Effector CD8-positive, alpha-beta T cell (primary cell): Measurements from ENCODE around the gene SYNPO2.
"Not testable (repeated sequence)": the region's sequence is repeated elsewhere in the genome, so short reads cannot be mapped to it uniquely, and the experiment has no call there.

Experiments
- DNase-seq: peaks from one replicate; lab custom pipeline; 2025; lab: John Stamatoyannopoulos, UW

SYNPO2 gene

DNA sequence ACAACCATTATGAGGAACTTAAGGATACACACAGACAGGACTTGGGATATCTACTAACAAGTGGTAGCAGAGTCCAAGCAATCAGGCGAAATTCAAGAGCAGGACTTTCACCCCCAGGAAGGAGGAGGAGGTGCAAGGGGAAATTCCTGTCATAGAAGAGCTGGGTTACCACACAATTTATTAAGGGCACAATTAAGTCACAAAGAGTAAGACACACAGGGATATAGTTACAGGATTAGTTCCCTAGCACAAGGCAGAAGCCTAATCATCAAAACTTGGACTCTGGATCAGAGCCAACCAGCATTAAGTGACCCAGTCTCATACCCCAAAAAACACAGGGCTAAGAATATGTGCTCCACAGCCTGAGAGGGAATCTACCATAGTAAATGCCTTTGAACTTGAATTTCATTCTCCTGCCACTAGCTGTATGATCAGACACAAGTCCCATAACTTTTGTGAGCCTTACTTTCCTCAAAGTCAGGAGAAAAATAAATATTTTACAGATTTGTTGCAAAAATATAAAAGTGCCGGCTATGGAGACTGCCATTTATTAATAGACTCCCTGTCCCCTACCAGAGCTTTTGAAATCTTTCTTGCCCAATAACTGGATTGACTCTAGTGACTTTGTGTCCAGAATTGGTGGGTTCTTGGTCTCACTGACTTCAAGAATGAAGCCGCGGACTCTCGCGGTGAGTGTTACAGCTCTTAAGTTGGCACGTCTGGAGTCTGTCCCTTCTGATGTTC lies 87.0 kb downstream of the SYNPO2 start:
- DNase-seq = no peak

- DNase-seq = not testable (repeated sequence)
These were observed 87.5 kb downstream of the SYNPO2 start for GRCh38 chr4:118976193-118976560.

DNA sequence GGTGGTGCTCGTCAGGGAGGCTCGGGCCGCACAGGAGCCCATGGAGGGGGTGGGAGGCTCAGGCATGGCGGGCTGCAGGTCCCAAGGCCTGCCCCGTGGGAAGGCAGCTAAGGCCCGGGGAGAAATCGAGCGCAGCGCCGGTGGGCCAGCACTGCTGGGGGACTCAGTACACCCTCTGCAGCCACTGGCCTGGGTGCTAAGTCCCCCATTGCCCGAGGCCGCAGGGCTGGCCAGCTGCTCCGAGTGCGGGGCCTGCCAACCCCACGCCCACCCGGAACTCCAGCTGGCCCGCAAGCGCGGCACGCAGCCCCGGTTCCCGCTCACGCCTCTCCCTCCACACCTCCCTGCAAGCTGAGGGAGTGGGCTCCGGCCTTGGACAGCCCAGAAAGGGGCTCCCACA lies 88.4 kb downstream of the SYNPO2 start:
- DNase-seq = not testable (repeated sequence)

GRCh38 chr4:118979712-118980111 lies 91.1 kb downstream of the SYNPO2 start:
- DNase-seq = no peak

DNA sequence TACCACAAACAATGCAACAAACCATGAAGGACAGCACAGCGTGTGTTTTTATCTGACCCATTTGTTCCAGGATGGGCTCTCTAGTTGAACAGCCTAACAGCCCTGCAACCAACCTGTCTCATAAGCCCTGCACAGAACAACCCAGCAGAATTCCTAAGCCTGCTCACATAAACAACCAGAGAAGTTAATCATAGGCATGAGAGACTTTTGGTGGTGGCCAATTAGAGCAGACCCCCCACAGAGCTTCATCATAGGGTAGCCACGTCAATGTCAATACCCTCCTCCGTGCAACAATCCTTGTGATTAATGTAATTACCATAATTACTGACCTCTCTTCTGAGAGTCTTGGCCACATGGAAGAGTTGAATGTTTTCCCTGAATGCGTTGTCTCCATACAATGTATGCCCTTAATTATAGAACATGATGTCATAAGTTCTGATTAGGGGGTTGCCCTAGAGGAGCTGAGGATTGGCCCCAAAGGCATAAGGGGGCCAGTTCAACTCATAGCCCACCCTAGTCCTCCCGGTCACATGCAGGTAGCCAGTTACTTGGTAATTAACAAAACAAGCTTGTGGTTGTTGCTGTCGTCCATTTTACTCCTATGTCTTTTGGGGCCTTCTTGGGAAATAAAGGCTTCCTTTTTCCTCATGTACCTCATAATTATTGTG lies 92.7 kb downstream of the SYNPO2 start:
- DNase-seq = no peak

DNA sequence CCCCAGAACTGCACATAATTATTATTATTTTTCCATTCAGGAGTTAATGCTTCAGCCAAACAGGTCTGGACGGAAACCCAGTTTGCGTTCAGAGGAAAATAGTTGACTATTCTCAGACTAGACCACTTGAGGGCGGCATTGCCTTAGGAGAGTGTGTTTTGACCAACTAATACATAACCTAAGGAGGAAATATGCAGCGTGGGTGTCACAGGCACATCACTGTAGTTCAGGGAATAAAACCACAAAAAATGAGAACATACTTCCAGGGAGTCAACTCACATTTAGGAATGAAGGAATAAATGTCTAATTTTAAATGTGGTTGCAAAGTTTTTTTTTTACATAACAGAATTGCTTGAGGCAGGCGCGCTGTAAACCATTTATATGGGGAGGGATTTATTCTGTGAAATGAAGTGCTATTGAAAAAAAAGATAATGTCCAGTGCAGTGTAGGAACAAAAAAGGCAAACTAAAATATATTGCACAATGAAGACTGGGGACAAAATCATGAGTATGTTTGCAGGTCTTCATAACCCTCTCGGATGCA lies 93.3 kb downstream of the SYNPO2 start:
- peak; percentile 24 for DNase-seq

- no peak for DNase-seq
These were observed 94.6 kb downstream of the SYNPO2 start for GRCh38 chr4:118983293-118983692.

GRCh38 chr4:118983831-118984230 lies 95.2 kb downstream of the SYNPO2 start:
- no peak for DNase-seq

GRCh38 chr4:118985170-118986000 lies 96.7 kb downstream of the SYNPO2 start:
- DNase-seq = no peak

GRCh38 chr4:118987959-118988634 lies 99.4 kb downstream of the SYNPO2 start:
- DNase-seq = no peak

DNA sequence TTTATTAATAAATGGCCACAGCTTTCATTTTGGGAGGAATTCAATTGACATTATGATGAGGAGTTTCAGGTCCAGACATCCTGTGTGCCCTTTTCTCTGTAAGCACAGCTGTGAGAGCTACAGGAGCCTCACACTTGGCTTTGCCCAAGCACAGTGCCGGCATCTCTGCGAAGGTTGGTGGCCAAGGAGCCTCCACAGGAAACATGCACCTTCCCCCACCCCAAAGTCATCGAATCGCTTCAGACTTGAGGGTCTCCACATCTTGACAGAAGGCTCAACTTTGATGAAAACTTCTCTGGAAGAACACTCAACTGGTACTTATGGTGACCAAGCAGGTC lies 100.0 kb downstream of the SYNPO2 start:
- no peak for DNase-seq

DNA sequence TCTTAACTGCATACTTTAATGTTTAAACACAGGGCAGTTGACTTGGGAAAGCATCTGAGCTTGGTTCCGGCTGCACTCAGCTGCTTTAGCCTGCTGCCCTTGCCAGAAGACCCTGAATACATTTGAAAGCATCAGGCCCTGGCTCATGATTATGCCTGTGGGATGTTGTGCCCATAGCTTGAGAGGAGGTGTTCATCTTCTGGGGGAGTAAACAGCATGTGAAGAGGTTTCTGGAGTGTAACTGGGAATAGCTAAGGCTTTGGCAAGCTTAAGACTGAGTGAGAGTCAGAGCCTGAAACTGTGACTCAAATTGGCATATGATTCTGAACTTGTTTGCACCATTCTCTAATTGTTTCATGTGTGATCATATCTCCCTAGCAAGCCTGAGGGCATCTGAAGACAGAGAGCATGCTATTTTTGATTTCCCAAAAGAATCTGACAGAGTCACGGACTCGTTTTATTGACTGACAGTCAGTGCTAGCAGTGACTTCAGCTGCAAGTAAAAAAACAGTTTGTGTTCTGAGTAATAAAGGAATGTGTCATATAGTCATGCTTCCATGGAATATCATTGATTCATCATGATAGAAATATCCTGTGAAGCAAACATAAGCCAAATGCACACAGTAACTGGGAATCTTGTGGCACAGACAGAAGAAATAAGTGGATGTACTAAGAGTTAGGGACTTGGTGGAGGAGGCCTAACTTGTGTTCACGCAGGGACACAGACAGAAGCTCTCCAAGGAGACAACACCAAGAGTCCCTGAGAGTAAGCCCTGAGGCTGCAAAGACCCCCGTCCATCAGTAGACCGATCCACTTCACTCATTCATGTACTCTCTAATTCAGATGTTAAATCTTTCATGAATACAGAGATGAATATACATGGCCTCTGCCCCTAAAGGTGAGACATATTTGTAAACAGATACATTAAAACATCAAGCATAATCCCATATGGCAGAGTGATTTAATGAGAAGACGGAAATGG lies 100.7 kb downstream of the SYNPO2 start:
- no peak for DNase-seq

DNA sequence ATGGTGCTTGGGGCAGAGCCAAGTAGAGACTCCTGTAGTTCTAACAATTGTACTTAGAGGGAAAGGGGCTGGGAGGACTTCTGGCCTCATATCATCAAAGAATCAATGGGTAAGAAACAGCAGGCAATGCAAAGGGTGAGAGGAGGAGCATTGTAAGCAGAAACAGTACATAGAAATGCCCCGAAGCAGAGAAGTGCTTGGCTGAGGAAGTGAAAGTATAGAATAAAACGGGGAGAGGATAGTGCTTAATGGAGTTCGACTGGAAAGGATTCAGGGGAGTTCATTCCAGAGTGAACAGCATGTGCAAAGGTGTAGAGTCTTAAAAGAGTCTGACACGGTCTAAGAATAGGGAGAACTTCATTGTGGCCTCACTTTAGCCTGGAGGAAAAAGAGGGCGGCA lies 103.0 kb downstream of the SYNPO2 start:
- DNase-seq = no peak

GRCh38 chr4:118992149-118992548 lies 103.5 kb downstream of the SYNPO2 start:
- no peak for DNase-seq

DNA sequence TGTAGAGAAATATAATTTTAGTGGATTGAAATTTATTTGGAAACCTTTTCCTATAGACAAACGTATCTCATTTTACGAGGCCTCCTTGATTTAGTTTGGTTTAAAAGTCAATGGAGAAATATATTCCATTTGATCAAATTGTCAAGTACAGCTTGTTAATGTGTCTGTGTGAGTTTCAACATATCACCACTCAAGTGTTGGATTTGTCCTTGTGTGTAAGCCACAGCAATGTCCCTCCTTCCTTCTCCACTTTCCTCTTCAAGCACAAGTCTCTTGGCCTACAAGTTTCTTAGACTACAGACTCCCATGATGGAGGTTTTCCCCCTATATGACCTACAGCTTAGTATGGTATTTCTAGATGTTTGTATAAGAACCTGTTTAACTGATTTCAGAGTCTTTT lies 104.7 kb downstream of the SYNPO2 start:
- no peak for DNase-seq

- no peak for DNase-seq
These were observed 105.4 kb downstream of the SYNPO2 start for GRCh38 chr4:118994030-118994429.

- DNase-seq = no peak
These were observed 107.2 kb downstream of the SYNPO2 start for GRCh38 chr4:118995693-118996391.

DNA sequence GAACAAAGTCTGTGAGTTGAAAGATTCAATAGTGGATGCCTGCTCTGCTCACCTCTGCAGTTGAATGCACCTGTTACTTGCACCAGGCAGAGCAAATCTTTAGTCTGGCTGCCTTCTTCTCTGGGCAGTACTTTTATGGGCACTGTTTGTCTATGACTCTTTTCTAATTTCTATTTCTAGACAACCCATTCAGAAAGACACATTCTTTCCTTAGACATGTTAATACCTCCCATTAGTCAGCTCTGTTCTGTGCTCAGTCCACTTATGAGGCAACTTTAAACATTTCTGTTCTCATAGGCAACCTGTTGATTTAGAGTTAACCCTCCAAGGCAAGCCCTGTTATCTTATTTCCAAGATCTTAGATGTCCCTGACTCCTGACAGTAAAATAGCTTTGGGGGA lies 108.9 kb downstream of the SYNPO2 start:
- DNase-seq = no peak

- DNase-seq = no peak
These were observed 111.3 kb downstream of the SYNPO2 start for GRCh38 chr4:118999919-119000318.

DNA sequence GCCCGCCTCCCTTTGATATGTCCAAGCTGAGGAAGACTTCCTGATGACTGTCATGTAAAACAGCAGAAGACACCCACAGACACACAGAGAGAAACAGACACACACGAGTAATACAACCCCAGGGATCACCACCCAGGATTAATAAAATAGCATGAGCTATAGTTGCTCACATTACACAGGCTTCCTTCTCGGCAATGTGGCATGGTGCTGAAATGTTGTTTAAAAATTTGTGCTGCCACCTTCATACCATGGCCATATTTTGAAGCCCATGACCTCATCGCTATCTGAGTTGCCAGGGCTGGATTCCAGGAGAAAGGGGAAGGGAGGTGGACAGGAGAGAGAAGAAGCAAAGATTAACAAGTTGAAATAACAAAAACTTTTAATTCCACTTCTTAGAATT lies 111.7 kb downstream of the SYNPO2 start:
- no peak for DNase-seq
